Activated gamma-delta T cell treated with anti-CD3 and anti-CD28 coated beads, Interleukin-2, amount 50 U/mL, for 16 hours (primary cell): ENCODE results near the gene LPIN3.

Experiments used
- DNase-seq: peaks from one replicate; pipeline ENCODE4 v3.0.0-alpha.2; 2020; ENCODE audit warnings: low read depth

The LPIN3 gene

DNA sequence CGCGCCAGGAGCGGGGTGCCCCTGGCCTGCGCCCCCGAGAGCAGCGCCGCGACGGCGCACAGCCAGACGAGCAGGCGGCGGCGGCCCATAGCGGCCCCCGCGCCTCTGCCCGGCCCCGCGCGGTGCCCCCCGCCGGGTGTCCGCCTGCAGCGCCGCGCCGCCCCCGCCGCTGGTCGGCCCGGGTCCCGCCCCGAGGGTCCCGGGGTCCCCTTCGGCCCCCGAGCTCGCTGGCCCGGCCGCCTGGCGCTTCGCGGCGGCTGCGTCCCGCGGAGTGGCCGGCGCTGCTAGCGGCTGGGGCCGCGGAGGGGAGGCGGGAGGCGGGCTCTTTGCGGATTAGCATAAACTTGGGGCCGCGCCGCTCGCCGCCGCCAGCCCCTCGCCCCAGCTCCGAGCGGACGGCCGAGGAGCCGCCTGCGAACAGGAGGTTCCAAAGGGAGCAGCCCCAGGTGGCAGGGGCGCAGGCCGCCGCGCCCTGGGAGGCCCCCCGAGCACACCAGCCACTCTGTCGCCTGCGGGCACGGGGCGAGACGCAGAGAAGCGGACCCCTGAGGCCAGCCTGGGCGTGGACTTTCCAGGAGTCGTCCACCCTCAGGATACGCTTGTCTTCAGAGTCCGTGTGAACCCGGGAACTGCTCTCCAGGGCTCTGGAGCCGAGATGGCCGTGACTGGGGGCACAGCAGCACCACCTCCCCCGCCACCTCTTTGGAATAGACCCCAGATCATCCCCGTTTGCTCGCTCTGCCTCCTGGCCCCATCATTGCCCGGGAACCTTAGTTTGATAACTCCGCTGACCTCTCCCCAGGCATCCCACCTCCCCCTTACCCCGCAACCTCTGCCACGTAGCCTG, 26.1 kb downstream of the LPIN3 start, which contains the start of gene EMILIN3:
Gene EMILIN3 (minus strand): TSS at position 273 of the 847 bp plus-strand sequence. CDS start 184 bp downstream, at position 89.
- DNase-seq, result no peak

DNA sequence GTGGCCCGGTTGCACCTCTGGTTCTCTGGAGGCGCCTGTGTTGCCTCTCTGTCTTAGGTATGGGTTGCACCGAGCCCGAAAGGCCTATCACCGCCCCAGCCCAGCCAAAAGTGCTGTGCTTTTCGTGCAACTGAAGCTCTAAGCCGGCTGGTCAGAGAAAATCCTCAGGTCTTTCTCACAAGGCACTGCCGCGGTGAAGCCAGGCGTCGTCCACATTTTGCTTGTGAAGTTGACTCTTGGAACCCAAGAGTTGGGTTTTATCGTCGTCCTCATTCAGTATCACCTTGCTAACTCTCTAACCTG, 26.7 kb downstream of the LPIN3 start:
- DNase-seq, result no peak

DNA sequence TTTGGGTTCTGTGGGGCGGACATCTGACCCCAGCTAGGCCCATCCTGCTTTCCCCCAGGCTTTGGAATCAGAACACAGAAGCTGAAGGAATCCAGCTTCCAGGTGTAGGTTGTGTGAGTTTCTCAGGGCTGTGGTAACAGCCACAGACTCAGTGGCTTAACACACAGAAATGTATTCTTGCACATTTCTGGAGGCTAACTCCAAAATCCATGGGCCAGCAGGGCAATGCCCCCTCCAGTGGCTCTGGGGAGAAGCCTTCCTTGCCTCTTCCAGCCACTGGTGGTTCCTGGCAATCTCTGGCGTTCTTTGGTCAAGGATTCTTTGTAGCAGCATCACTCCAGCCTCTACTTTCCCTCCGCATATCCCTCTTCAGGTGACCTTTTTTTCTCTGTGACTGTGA, 27.3 kb downstream of the LPIN3 start:
- DNase-seq, result no peak

DNA sequence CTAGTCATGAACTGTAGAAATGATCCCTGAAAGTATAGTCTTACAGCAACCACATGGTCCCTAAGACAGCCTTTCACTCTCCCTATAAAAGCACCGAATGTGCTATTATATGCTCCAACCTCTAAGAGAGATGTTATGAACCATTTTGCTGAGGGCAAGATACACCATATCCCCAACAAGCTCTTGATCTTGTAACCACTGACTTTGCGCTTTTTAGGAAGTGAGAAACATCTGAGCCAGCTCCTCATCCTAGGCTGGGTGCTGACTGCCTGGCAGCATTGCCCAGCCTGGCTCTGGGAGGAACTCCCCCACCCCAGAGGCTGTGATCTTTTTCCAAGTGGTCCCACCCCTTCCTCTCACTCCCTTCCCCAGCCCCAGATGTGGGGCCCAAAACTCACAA, 29.1 kb downstream of the LPIN3 start:
- no peak for DNase-seq

- DNase-seq, result no peak
These were observed 29.6 kb downstream of the LPIN3 start for GRCh38 chr20:41370176-41370575.

DNA sequence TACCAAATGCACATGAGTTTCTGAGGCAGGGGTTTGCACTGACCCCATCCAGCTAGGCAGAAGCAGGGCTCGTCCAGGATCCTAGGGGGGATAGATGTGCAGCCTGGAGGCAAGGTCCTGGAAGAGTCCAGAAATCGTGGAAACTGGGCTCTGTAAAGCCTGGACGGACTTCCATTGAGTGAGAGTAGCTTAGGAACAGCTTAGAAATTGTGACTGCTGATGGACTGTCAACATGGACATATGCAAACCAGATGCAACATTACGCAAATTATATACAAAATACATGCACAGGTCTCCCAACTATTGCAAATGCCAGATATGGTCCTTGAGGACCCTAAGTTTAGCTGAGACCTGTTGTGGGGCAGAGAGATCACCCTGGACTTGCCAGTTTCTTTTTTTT, 30.8 kb downstream of the LPIN3 start:
- no peak for DNase-seq

GRCh38 chr20:41373251-41373783, 32.7 kb downstream of the LPIN3 start:
- DNase-seq, result no peak

- no peak for DNase-seq
These were observed 33.6 kb downstream of the LPIN3 start for GRCh38 chr20:41373931-41374920.

DNA sequence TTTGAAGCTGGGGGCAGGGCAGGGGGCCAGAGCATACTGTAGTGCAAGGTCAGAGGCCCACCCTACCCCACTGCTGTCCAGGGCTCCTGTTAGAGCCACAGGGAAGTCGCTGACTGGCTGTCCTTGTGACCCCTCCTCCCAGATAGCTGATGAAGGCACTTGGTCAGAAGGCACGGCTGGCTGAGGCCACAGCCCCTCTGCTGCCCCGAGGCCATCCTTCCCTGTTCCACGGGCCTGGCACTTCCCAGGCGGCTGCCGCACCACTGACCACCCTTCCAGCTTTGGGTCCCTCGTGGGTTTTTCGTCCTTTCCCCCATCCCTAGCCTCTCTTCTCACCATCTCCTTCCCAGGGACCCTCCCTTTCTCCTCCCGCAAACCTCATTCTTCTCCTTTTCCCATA, 35.2 kb downstream of the LPIN3 start:
- no peak for DNase-seq

- no peak for DNase-seq
These were observed 35.7 kb downstream of the LPIN3 start for GRCh38 chr20:41376349-41376748.

- no peak for DNase-seq
These were observed 36.7 kb downstream of the LPIN3 start for GRCh38 chr20:41377275-41377674.

DNA sequence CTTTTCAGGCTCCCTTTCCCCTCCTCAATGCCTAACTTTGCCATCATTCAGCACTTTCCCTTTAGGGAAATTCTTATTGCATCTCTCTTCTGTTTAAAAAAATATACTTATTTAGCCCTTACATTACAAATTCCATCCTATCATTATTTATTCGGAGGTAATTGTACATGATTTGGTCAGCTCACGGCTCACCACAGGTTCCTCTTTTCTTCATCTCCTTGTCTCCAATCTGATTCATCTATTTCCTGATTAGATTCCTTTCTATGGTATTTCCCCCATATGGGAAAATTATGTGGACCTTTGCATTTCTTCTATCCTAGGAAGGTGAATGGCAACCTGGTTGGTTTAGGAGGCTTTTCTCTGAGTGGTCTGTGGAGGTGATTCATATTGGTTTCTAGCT, 38.9 kb downstream of the LPIN3 start:
- DNase-seq, result no peak

DNA sequence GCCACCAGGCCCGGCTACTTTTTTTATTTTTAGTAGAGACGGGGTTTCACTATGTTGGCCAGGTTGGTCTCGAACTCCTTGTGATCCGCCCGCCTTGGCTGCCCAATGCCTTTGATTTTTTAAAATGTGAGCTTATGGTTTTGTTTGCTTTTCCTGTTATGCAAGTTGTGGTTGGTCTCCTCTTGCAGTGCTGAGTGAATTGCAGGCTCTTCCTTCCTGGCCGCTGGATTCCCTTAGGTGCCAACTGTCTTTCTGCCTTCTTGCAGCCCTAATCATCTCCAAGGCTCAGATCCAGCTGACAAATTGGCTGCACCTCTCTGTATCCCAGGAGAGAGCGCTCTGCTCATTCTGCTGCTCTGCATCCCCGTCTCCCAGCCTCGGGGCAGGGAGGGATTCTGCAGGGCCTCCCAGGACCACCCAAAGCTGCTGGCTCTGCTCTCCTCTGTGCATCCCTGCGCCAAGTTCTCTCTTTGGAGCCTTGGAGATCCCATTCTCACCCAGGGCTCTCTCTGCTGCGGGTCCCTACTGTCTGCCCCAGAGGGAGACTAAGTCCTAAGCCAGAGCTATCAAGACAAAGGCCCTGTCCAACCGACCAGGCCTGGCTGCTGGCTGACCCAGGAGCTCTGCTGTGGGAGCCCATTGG, 40.1 kb downstream of the LPIN3 start:
- no peak for DNase-seq

DNA sequence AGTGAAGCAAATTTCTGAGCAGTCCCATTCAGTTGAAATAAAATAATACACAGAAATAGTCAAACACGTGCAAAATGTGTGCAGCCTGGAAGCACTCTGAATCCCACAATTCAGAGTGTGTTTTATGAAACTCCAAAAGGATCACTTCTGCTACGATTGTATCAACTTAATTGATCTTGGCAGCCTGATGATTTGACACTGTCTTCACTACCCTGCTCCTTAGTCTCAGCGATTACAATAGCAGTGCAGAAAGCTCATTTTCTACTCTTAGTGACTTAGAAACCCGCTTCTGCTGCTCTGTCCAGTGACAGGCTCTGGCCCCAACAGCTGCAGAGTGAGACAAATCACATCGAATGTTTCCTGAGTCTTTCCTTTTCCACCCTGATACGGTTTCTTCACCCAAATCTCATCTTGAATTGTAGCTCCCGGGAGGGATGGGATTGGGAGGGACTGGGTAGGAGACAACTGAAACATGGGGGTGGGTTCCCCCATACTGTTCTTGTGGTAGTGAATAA, 42.2 kb downstream of the LPIN3 start:
- no peak for DNase-seq

- no peak for DNase-seq
These were observed 46.1 kb downstream of the LPIN3 start for GRCh38 chr20:41386502-41387427.

DNA sequence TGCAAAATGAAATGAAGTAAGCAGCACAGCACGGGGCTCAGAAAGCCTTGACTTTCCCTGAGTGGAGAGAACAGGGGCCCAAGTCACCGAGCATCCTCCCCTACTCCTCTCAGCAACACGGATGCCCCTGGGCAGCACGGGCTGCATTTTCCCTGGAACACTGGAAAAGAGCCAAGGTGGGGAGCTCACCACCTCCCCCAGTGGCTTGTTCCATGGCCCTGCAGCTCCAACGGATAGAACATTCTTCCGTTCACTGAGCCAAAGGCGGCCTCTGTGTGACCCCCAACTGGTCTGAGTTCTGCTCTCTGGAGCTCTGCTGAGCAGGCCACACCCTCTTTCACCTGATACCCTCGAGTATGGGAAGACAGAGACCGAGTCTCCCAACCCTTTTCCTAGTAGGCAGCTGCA, 46.8 kb downstream of the LPIN3 start:
- DNase-seq, result no peak

GRCh38 chr20:41390889-41391288, 50.3 kb downstream of the LPIN3 start:
- no peak for DNase-seq

GRCh38 chr20:41391587-41392001, 51.0 kb downstream of the LPIN3 start:
- DNase-seq, result no peak

DNA sequence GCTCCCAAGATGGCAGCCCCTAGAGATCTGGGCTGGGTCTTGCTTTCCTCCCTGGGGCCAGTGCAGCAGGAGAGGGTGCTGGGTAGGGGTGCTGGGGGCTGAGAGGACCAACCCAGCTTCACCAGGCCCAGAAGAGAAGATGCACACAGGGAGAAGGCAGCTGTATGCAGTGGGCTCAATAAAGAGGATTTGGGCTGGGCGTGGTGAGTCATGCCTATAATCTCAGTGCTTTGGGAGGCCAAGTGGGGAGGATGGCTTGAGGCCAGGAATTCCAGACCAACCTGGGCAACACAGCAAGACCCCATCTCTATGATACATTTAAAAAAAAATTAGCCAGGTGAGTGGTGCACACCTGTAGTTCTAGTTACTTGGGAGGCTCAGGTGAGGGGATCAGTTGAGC, 51.7 kb downstream of the LPIN3 start:
- no peak for DNase-seq

GRCh38 chr20:41392871-41393704, 52.5 kb downstream of the LPIN3 start:
- DNase-seq, result no peak
